ENCODE measurements around the gene PARG.
"Not testable (repeated sequence)": the region's sequence is repeated elsewhere in the genome, so short reads cannot be mapped to it uniquely, and the experiment has no call there.

Gene PARG

GRCh38 chr10:49819234-49819958 is 122.4 kb downstream of the PARG start:
- DNase-seq, result no peak

GRCh38 chr10:49817845-49818244 is 124.0 kb downstream of the PARG start:
- DNase-seq, result no peak

GRCh38 chr10:49803988-49804387 is 137.8 kb downstream of the PARG start:
- no peak for DNase-seq

- no peak for DNase-seq
These were observed 143.6 kb downstream of the PARG start for GRCh38 chr10:49798275-49798674.

- no peak for DNase-seq
These were observed 150.7 kb downstream of the PARG start for GRCh38 chr10:49791100-49791499.

GRCh38 chr10:49784681-49785080 is 157.1 kb downstream of the PARG start:
- no peak for DNase-seq

GRCh38 chr10:49783645-49784044 is 158.2 kb downstream of the PARG start:
- no peak for DNase-seq

- no peak for DNase-seq
These were observed 160.6 kb downstream of the PARG start for GRCh38 chr10:49781247-49781646.

GRCh38 chr10:49778197-49778596 is 163.6 kb downstream of the PARG start:
- DNase-seq, result no peak

GRCh38 chr10:49776851-49777250 is 165.0 kb downstream of the PARG start:
- DNase-seq, result no peak

GRCh38 chr10:49775014-49775413 is 166.8 kb downstream of the PARG start:
- DNase-seq, result no peak

- DNase-seq, result not testable (repeated sequence)
These were observed 168.9 kb downstream of the PARG start for GRCh38 chr10:49772944-49773343.

GRCh38 chr10:49771046-49771445 is 170.8 kb downstream of the PARG start:
- DNase-seq, result not testable (repeated sequence)

GRCh38 chr10:49769692-49770091 is 172.1 kb downstream of the PARG start:
- no peak for DNase-seq

GRCh38 chr10:49768731-49769130 is 173.1 kb downstream of the PARG start:
- DNase-seq, result no peak

- no peak for DNase-seq
These were observed 173.5 kb downstream of the PARG start for GRCh38 chr10:49768329-49768728.

Measured in CD4-positive, alpha-beta T cell treated with Interleukin-10 for 1 hour (primary cell).